HG02884 (cell line): Measurements from ENCODE around the gene DDI1.

Source experiments
- ATAC-seq: cut with Tn5 transposase; IDR thresholded peaks from one replicate; pipeline ENCODE4 v1.9.1; 2021; ENCODE audit warnings: mild to moderate bottlenecking, moderate library complexity; ENCODE audit not compliant: unreplicated experiment

The DDI1 gene

GRCh38 chr11:104036588-104036987 is at the start of gene DDI1:
Gene DDI1, plus strand, starts transcription at chr11:104036640. Its CDS starts 183 bp downstream, at chr11:104036823.
- no peak for ATAC-seq

GRCh38 chr11:103987629-103988594 is 48.5 kb upstream of the DDI1 start:
- no peak for ATAC-seq

GRCh38 chr11:103988595-103988969 is 47.9 kb upstream of the DDI1 start:
- no peak for ATAC-seq

GRCh38 chr11:103993507-103993906 is 42.9 kb upstream of the DDI1 start:
- ATAC-seq, result no peak

GRCh38 chr11:103994094-103994493 is 42.3 kb upstream of the DDI1 start:
- ATAC-seq, result no peak

- no peak for ATAC-seq
Observed at GRCh38 chr11:103994518-103994917, 41.9 kb upstream of the DDI1 start.

GRCh38 chr11:103995896-103996295 is 40.5 kb upstream of the DDI1 start:
- no peak for ATAC-seq

GRCh38 chr11:103997082-103997481 is 39.4 kb upstream of the DDI1 start:
- ATAC-seq, result peak; percentile 75

GRCh38 chr11:103998826-103999508 is 37.5 kb upstream of the DDI1 start:
- ATAC-seq, result no peak

GRCh38 chr11:104000798-104001197 is 35.6 kb upstream of the DDI1 start:
- no peak for ATAC-seq

GRCh38 chr11:104001561-104002056 is 34.8 kb upstream of the DDI1 start:
- no peak for ATAC-seq

- ATAC-seq, result no peak
Observed at GRCh38 chr11:104003491-104003890, 32.9 kb upstream of the DDI1 start.

- no peak for ATAC-seq
Observed at GRCh38 chr11:104005234-104005855, 31.1 kb upstream of the DDI1 start.

- ATAC-seq, result no peak
Observed at GRCh38 chr11:104009744-104010143, 26.7 kb upstream of the DDI1 start.

- ATAC-seq, result no peak
Observed at GRCh38 chr11:104011044-104011443, 25.4 kb upstream of the DDI1 start.

GRCh38 chr11:104015649-104016415 is 20.6 kb upstream of the DDI1 start:
- ATAC-seq, result peak; percentile 86

GRCh38 chr11:104024572-104024971 is 11.9 kb upstream of the DDI1 start:
- no peak for ATAC-seq

GRCh38 chr11:104028476-104029263 is 7.8 kb upstream of the DDI1 start:
- ATAC-seq, result no peak

- no peak for ATAC-seq
Observed at GRCh38 chr11:104033134-104033533, 3.3 kb upstream of the DDI1 start.

GRCh38 chr11:104033561-104033960 is 2.9 kb upstream of the DDI1 start:
- no peak for ATAC-seq
